ENCODE data around the gene AMBN. TPM values are rescaled to one million over a fixed set of nuclear protein-coding genes. Genes with fewer than 3 reads are reported as not detected.

AMBN gene
- total and polyA plus RNA-seq, 9 of the 15 experiments (the other 6 are each of a cell fraction or from before 2014, with no cell fraction given) = 0.03 to 0.09 (median 0.07) TPM; not detected in 6

- Histone ChIP-seq H3K9me3 (replicated peaks; ENCODE audit: control insufficient read depth, insufficient read depth, low read depth, low read length) (no peaks in the 10 kb centered on the region), H3K9me1 (ENCODE audit: control insufficient read depth, insufficient read depth, low read length) (no peaks in the 10 kb centered on the region), H3K79me2 (ENCODE audit: control insufficient read depth, insufficient read depth, low read length) (no peaks in the 10 kb centered on the region), H3K36me3 (ENCODE audit: control insufficient read depth, insufficient read depth, low read length) (no peaks in the 10 kb centered on the region), H3K4me1 (replicated peaks in 1 of 2; ENCODE audit: control insufficient read depth in 2 of 2, insufficient read depth in 2 of 2, low read length in 2 of 2) (no peaks in the 10 kb centered on the region), H3K9ac (ENCODE audit: insufficient read depth in 1 of 2, low read depth in 2 of 2, low read length in 2 of 2) (no peak overlapping the region), H4K20me1 (replicated peaks; ENCODE audit: control insufficient read depth, insufficient read depth, low read length) (no peaks in the 10 kb centered on the region), H3K27me3 (ENCODE audit: control insufficient read depth in 2 of 2, insufficient read depth in 2 of 2, low read length in 2 of 2) (no peaks in the 10 kb centered on the region; a peak in 1 of 5 replicates), H3K27ac (ENCODE audit: extremely low read depth, low read depth, low read length) (no peak overlapping the region), H3K4me2 (ENCODE audit: insufficient read depth, low read length) (no peak overlapping the region), H2AFZ (ENCODE audit: low read depth, low read length) (peak overlapping the region; percentile 7; the same call in 1 of the 2 replicates), H3K4me3 (no peak overlapping the region)
- ATAC-seq (no peak), FAIRE-seq (no peak), DNase-seq (ENCODE audit: extremely low read depth in 1 of 4, low spot score in 3 of 4) (no peak)
- BruUV-seq (replicated peaks) = no TSS peak
- ChIA-PET CTCF (ENCODE audit: low intra/inter-chr PET ratio) (no interaction called here), POLR2A (interaction anchor here (0.8 kb wide), 1 partner anchor 15 kb away, joined by 3 read pairs; no protein-coding TSS in a partner anchor)
- intact Hi-C loops (cut with micrococcal nuclease) (no loop called here), in situ Hi-C loops (cut with MboI) (no loop called here)
- WGBS (ENCODE audit: insufficient coverage, low coverage, missing lambda C conversion rate) = 2% methylated on average over 9 of the region's 9 CpGs
- TF ChIP-seq HNRNPUL1 (IDR thresholded peaks at IDR 0.05; ENCODE audit: low read length) = no peak
- TF ChIP-seq ZNF217 (CRISPR knock-in tag; IDR thresholded peaks at IDR 0.05) = no peak
- TF ChIP-seq RBM34 (IDR thresholded peaks at IDR 0.05; ENCODE audit: borderline replicate concordance, insufficient read depth, low read length) = no peak
- no peak for TF ChIP-seq LARP7 (IDR thresholded peaks at IDR 0.05)
- no peak for TF ChIP-seq GATAD2A (IDR thresholded peaks at IDR 0.05)
- no peak for TF ChIP-seq ZNF76 (CRISPR knock-in tag; IDR thresholded peaks at IDR 0.05; ENCODE audit: borderline replicate concordance)
- TF ChIP-seq C11orf30 (IDR thresholded peaks at IDR 0.05; ENCODE audit: low read depth) = 0 out of 2 replicates have a peak, but pooled peaks have one; percentile 24
- TF ChIP-seq NCOA2 (IDR thresholded peaks at IDR 0.05; ENCODE audit: partially characterized antibody in 2 of 2) = no peak
- TF ChIP-seq, protein P1, sequence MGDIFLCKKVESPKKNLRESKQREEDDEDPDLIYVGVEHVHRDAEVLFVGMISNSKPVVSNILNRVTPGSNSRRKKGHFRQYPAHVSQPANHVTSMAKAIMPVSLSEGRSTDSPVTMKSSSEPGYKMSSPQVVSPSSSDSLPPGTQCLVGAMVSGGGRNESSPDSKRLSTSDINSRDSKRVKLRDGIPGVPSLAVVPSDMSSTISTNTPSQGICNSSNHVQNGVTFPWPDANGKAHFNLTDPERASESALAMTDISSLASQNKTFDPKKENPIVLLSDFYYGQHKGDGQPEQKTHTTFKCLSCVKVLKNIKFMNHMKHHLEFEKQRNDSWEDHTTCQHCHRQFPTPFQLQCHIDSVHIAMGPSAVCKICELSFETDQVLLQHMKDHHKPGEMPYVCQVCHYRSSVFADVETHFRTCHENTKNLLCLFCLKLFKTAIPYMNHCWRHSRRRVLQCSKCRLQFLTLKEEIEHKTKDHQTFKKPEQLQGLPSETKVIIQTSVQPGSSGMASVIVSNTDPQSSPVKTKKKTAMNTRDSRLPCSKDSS (IDR thresholded peaks at IDR 0.05; ENCODE audit: low read depth, partially characterized antibody) = no peak
- no peak for TF ChIP-seq ZBTB17 (CRISPR knock-in tag; IDR thresholded peaks at IDR 0.05)
- TF ChIP-seq CAMTA2 (CRISPR knock-in tag; conservative IDR thresholded peaks at IDR 0.05) = no peak
- no peak for TF ChIP-seq ZNF395 (CRISPR knock-in tag; IDR thresholded peaks at IDR 0.05)
- TF ChIP-seq MYBL2 (IDR thresholded peaks at IDR 0.05; ENCODE audit: low read depth) = no peak
- no peak for TF ChIP-seq MYBL2 (CRISPR knock-in tag; IDR thresholded peaks at IDR 0.05; ENCODE audit: borderline replicate concordance)
- TF ChIP-seq DMBX1 (CRISPR knock-in tag; IDR thresholded peaks at IDR 0.05; ENCODE audit: borderline replicate concordance) = no peak
- no peak for TF ChIP-seq SFPQ (IDR thresholded peaks at IDR 0.05; ENCODE audit: low read depth, low read length)
Observed at GRCh38 chr4:70583952-70584834, 7.9 kb upstream of the AMBN start.

Measured in K562 (cell line).